Suprapubic skin (tissue), 3 donors: Measurements from ENCODE around the gene SPNS3.

Source experiments
- POLR2A ChIP-seq, 2 donors: fragments of 450-650 bp; IDR thresholded peaks; one replicate each; pipeline ENCODE4 v1.6.1; 2017; ENCODE audit warnings: antibody characterized with exemption in 2 of 2, mild to moderate bottlenecking in 2 of 2, moderate library complexity in 2 of 2
- TF ChIP-seq, protein P1 (sequence below), 2 donors: fragments of 200-600 bp in 1 of 2; fragments of 450-650 bp in 1 of 2; sonication (generic) in 1 of 2; IDR thresholded peaks; one replicate each; pipeline ENCODE4 v1.5.1; 2016 to 2019; ENCODE audit warnings: antibody characterized with exemption in 2 of 2, mild to moderate bottlenecking in 1 of 2, moderate library complexity in 1 of 2

DNA sequence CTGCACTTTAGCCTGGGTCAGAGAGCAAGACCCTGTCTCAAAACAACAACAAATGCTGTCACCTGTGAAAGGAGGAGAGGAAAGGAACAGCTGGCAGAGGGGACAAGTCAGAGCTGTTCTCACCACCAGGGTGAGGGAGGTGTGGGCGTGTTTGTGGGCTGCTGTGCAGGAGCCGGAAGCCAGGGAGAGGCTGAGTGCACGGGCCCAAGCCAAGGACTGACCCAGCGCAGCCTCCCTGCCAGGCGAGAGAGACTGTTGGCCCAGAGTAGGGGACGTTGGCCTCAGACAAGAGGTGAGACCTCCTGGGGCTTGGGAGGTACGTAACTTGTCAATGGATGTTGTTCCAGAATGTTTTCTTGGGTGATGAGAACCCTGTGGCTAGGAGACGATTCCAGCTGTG lies 75.7 kb downstream of the SPNS3 start:
- TF ChIP-seq, protein P1, sequence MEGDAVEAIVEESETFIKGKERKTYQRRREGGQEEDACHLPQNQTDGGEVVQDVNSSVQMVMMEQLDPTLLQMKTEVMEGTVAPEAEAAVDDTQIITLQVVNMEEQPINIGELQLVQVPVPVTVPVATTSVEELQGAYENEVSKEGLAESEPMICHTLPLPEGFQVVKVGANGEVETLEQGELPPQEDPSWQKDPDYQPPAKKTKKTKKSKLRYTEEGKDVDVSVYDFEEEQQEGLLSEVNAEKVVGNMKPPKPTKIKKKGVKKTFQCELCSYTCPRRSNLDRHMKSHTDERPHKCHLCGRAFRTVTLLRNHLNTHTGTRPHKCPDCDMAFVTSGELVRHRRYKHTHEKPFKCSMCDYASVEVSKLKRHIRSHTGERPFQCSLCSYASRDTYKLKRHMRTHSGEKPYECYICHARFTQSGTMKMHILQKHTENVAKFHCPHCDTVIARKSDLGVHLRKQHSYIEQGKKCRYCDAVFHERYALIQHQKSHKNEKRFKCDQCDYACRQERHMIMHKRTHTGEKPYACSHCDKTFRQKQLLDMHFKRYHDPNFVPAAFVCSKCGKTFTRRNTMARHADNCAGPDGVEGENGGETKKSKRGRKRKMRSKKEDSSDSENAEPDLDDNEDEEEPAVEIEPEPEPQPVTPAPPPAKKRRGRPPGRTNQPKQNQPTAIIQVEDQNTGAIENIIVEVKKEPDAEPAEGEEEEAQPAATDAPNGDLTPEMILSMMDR (IDR thresholded peaks at IDR 0.05), result no peak
- TF ChIP-seq POLR2A (IDR thresholded peaks at IDR 0.05), result no peak
